PC-3 (cell line): ENCODE measurements around the gene COL21A1.

Source experiments
- EZH2 ChIP-seq: fragments of 300-600 bp; sonication (generic); IDR thresholded peaks from one replicate; pipeline ENCODE4 v1.6.1; 2017; ENCODE audit warnings: antibody characterized with exemption, mild to moderate bottlenecking, low read length; ENCODE audit not compliant: unreplicated experiment
- TF ChIP-seq, protein P1 (sequence below): fragments of 300-600 bp; sonication (generic); conservative IDR thresholded peaks from 2 replicates; pipeline ENCODE4 v1.5.1; 2017; ENCODE audit warnings: antibody characterized with exemption, low read depth, mild to moderate bottlenecking, low read length

DNA sequence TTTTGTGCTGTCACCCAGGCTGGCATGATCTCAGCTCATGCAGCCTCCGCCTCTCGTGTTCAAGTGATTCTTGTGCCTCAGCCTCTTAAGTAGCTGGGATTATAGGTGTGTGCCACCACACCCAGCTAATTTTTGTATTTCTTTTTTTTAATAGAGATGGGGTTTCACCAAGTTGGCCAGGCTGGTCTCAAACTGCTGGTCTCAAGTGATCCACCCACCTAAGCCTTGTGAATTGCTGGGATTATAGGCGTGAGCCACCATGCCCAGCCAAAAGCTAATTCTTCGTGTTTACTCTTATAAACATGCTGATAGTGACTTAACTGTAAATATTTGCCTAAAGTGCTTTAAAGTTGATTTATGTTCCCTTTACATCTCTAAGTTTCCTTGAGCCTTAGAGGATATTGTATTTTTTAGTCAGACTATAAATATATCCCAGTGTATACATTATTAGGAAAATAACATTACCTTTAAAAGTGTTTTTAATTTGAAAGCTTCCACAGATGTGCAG, 91.7 kb downstream of the COL21A1 start:
- TF ChIP-seq, protein P1, sequence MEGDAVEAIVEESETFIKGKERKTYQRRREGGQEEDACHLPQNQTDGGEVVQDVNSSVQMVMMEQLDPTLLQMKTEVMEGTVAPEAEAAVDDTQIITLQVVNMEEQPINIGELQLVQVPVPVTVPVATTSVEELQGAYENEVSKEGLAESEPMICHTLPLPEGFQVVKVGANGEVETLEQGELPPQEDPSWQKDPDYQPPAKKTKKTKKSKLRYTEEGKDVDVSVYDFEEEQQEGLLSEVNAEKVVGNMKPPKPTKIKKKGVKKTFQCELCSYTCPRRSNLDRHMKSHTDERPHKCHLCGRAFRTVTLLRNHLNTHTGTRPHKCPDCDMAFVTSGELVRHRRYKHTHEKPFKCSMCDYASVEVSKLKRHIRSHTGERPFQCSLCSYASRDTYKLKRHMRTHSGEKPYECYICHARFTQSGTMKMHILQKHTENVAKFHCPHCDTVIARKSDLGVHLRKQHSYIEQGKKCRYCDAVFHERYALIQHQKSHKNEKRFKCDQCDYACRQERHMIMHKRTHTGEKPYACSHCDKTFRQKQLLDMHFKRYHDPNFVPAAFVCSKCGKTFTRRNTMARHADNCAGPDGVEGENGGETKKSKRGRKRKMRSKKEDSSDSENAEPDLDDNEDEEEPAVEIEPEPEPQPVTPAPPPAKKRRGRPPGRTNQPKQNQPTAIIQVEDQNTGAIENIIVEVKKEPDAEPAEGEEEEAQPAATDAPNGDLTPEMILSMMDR: no peak
- no peak for TF ChIP-seq EZH2
